Thoracic aorta (tissue), 2 donors: ENCODE results near the gene PRTFDC1. TPM values are rescaled to one million over a fixed set of nuclear protein-coding genes. Genes with fewer than 3 reads are reported as not detected.

Experiments
- ATAC-seq: fragments of 150-250 bp; one replicate; pipeline ENCODE4 v1.8.0; 2017; ENCODE audit warnings: low read depth; ENCODE audit not compliant: insufficient number of reproducible peaks, low FRiP score
- DNase-seq: peaks from one replicate; pipeline ENCODE4 v3.0.0-alpha.2; 2020; ENCODE audit warnings: low spot score
- H3K27ac ChIP-seq, 2 donors: fragments of 200-600 bp; sonication (generic); 1 replicate in 1 of 2; 2 replicates in 1 of 2; pipeline ENCODE4 v1.5.1; 2016; ENCODE audit warnings: mild to moderate bottlenecking in 2 of 2, moderate library complexity in 2 of 2
- H3K27me3 ChIP-seq: fragments of 200-600 bp; sonication (generic); replicated peaks from 2 replicates; pipeline ENCODE4 v1.6.0; 2016; ENCODE audit warnings: mild to moderate bottlenecking; ENCODE audit not compliant: insufficient read depth
- H3K36me3 ChIP-seq: fragments of 200-600 bp; sonication (generic); one replicate; pipeline ENCODE4 v1.5.1; 2016
- H3K4me1 ChIP-seq, 2 donors: fragments of 200-600 bp; sonication (generic); 1 replicate in 1 of 2; 2 replicates in 1 of 2; pipeline versions ENCODE4 v1.5.1 to v1.6.0; 2016; ENCODE audit warnings: low read depth in 2 of 2, mild to moderate bottlenecking in 1 of 2; ENCODE audit not compliant: control insufficient read depth in 1 of 2
- H3K4me3 ChIP-seq: fragments of 200-600 bp; sonication (generic); 2 replicates; pipeline ENCODE4 v1.5.1; 2016; ENCODE audit warnings: mild to moderate bottlenecking
- H3K9me3 ChIP-seq: fragments of 200-600 bp; sonication (generic); 2 replicates; pipeline ENCODE4 v1.5.1; 2016
- CTCF ChIP-seq: fragments of 200-600 bp; sonication (generic); IDR thresholded peaks from one replicate; pipeline ENCODE4 v1.5.1; 2019; ENCODE audit warnings: antibody characterized with exemption
- total RNA-seq, 2 donors: library from RNA; depleted of rRNA; stranded (reverse); fragments of >200 nt; gene quantifications; one replicate each; pipeline versions ENCODE4 v1.1.0 to v1.2.3, GENCODE V29; 2016

The PRTFDC1 gene
- total RNA-seq, 2 donors from 2014 or later, result 6.2 to 7.3 TPM

- H3K4me1 ChIP-seq, result no peaks in the 10 kb centered on the region
- H3K9me3 ChIP-seq, result no peaks in the 10 kb centered on the region
- H3K4me3 ChIP-seq, result no peak overlapping the region
- H3K27me3 ChIP-seq, result no peaks in the 10 kb centered on the region
- H3K36me3 ChIP-seq, result no peaks in the 10 kb centered on the region
- no peak overlapping the region for H3K27ac ChIP-seq
- no peak for TF ChIP-seq CTCF
- ATAC-seq, result no peak
- DNase-seq, result no peak
These were observed 38.9 kb upstream of the PRTFDC1 start for GRCh38 chr10:24991298-24991697.

- H3K4me3 ChIP-seq, result no peak overlapping the region
- H3K4me1 ChIP-seq, result no peaks in the 10 kb centered on the region
- DNase-seq, result no peak
- H3K36me3 ChIP-seq, result no peaks in the 10 kb centered on the region
- no peak for ATAC-seq
- no peak overlapping the region for H3K27ac ChIP-seq
- no peaks in the 10 kb centered on the region for H3K27me3 ChIP-seq
- H3K9me3 ChIP-seq, result no peaks in the 10 kb centered on the region
- TF ChIP-seq CTCF, result peak; percentile 38
These were observed 37.5 kb upstream of the PRTFDC1 start for GRCh38 chr10:24989867-24990266.

GRCh38 chr10:24988831-24989640, 36.6 kb upstream of the PRTFDC1 start:
- H3K4me1 ChIP-seq, result no peaks in the 10 kb centered on the region
- no peak overlapping the region for H3K4me3 ChIP-seq
- no peak overlapping the region for H3K27ac ChIP-seq
- H3K36me3 ChIP-seq, result no peaks in the 10 kb centered on the region
- no peak for TF ChIP-seq CTCF
- no peaks in the 10 kb centered on the region for H3K27me3 ChIP-seq
- no peak for DNase-seq
- no peak for ATAC-seq
- H3K9me3 ChIP-seq, result no peaks in the 10 kb centered on the region

- H3K4me1 ChIP-seq, result peaks cover 4 to 8% of the 10 kb centered on the region in 2 donors
- no peaks in the 10 kb centered on the region for H3K36me3 ChIP-seq
- no peaks in the 10 kb centered on the region for H3K27me3 ChIP-seq
- TF ChIP-seq CTCF, result no peak
- DNase-seq (no peak), ATAC-seq (no peak)
- H3K9me3 ChIP-seq, result no peaks in the 10 kb centered on the region
- no peak overlapping the region for H3K27ac ChIP-seq
- H3K4me3 ChIP-seq, result no peak overlapping the region
These were observed 32.5 kb upstream of the PRTFDC1 start for GRCh38 chr10:24984906-24985305.

GRCh38 chr10:24983946-24984345, 31.5 kb upstream of the PRTFDC1 start:
- Histone ChIP-seq H3K4me3 (no peak overlapping the region), H3K27me3 (no peaks in the 10 kb centered on the region), H3K36me3 (no peaks in the 10 kb centered on the region), H3K27ac (no peak overlapping the region), H3K4me1 (peaks cover 4 to 8% of the 10 kb centered on the region in 2 donors), H3K9me3 (no peaks in the 10 kb centered on the region)
- no peak for TF ChIP-seq CTCF
- DNase-seq, result no peak
- no peak for ATAC-seq
